GM18505 (cell line): ENCODE results near the gene FHIT.

Experiments
- ATAC-seq: cut with Tn5 transposase; IDR thresholded peaks from one replicate; pipeline ENCODE4 v1.9.1; 2021; ENCODE audit not compliant: unreplicated experiment
- POLR2A ChIP-seq: IDR thresholded peaks from 4 replicates; pipeline ENCODE4 v1.6.1; 2011; ENCODE audit warnings: borderline replicate concordance; ENCODE audit not compliant: insufficient read depth, insufficient read length; ENCODE audit errors: extremely low read depth

Gene FHIT

DNA sequence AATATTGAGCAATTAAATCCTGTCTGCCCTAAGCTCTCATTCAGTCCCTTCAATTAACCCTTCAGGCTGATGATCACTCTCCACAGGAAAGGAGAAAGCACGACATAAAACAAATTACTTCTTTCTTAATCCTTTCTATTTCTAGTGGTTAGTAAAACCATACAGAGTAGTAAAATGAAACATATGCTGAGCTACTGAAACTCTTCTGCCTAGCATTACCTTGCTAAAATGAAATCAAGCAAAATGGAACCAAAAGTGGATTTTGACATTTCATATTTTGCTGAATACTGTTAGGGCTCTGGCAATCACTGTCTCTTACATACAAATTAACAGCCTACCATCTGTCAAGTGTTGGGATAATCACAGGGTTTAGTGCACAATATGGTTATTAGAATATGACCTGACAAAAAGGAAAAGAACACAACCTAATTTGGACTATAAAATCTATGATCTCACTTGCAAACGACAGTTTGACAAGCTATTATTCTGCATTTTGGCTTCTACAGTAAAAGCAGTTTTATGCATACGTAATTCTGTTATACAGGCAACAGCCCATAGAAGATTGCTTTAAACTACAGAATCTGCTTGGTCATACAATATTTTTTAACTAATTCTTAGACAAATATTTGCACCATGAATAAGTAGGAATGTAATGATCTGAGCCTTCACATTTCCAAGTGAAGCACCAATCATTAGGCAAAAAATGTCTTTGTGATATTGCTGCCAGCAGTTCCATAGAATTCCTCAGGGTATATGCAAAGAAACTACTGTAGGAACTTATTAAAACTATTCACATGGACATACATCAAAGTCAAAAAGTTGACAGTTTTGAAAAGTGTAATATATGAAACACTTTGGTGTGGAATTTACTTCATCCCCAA lies 105.0 kb downstream of the FHIT start:
- TF ChIP-seq POLR2A, result no peak
- ATAC-seq, result no peak

- TF ChIP-seq POLR2A, result no peak
- ATAC-seq, result no peak
Measured at GRCh38 chr3:61141697-61142096, 109.6 kb downstream of the FHIT start.

DNA sequence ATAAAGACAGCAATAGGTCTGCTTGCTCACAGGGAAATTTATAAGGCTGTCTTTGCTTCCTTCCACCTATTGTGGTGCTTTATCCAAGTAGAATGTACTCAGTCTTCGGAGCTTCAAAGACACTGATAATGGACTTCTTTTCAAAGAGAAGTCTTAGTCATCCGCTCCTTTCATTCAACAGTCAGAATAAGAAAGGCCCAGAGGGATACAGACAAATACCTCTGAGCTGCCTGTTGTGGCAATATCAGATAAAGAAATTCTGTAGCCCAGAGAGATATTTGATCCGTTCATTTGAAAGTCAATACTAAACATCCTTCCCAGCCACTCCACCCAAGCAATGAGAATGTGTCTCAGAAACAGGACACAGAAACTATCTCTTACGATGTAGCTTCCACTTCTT lies 110.0 kb downstream of the FHIT start:
- TF ChIP-seq POLR2A, result no peak
- ATAC-seq, result no peak

DNA sequence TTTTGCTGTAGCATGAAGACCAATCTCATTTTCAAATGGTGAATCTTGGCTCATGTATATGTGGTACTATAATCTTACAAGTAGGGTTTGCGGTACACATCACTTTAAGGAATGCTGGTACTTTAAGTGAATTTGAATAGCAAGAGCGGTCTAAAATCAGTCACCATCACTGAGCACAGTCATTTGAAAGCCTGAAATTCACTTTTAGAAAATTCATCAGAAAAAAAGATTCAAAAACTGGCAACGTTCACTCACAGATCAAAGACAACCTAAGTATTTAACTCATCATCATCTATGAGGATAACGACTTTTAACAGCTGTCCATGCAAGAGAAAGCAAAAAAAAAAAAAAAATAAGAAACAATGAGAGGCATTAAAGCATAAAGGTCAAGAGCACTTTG lies 111.6 kb downstream of the FHIT start:
- TF ChIP-seq POLR2A, result no peak
- no peak for ATAC-seq

GRCh38 chr3:61138401-61138800 lies 112.9 kb downstream of the FHIT start:
- TF ChIP-seq POLR2A, result no peak
- no peak for ATAC-seq

GRCh38 chr3:61136191-61136590 lies 115.1 kb downstream of the FHIT start:
- TF ChIP-seq POLR2A, result no peak

DNA sequence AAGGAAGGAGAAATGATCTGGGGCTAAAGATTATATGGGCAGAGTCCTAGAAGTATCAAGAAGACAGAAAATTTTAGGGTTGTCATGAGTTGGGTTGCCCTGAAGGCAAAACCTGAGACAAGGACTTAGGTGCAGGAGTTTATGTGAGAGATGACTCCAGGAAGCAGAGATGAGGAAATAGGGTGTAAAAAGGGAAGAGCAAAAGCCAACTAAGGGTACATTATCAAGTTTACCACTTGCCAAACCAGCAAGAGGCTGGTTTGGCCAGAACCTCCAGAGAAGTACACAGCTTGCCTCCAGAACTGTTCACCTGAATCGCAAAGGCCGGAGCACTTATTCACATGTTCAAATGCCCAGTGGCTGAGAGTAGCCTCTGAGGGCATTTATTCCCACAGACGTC lies 116.7 kb downstream of the FHIT start:
- ATAC-seq, result no peak
- TF ChIP-seq POLR2A, result no peak

More at GRCh38 chr3:61136191-61136590, 115.1 kb downstream of the FHIT start:
- ATAC-seq, result no peak

DNA sequence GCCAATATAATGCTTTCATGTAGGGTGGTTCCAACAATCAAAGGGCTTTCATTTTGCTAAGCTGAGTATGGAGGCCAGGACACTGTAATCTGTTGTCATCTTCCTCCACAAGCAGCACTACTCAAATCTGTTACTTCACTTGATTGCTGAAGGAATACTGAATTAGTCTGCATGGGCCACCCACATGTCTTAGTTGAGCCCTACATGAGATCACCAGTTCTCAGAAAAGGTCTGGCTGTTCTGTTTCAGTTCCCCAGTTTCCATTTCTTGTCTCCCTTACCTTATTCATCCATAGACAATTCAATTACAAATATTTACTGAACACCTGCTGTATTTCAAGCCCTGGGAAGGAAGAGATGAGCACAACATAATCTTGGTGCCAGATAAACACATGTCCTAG lies 119.2 kb downstream of the FHIT start:
- peak; percentile 66 for ATAC-seq
- TF ChIP-seq POLR2A, result no peak

GRCh38 chr3:61118830-61119229 lies 132.4 kb downstream of the FHIT start:
- ATAC-seq, result no peak
- TF ChIP-seq POLR2A, result no peak

DNA sequence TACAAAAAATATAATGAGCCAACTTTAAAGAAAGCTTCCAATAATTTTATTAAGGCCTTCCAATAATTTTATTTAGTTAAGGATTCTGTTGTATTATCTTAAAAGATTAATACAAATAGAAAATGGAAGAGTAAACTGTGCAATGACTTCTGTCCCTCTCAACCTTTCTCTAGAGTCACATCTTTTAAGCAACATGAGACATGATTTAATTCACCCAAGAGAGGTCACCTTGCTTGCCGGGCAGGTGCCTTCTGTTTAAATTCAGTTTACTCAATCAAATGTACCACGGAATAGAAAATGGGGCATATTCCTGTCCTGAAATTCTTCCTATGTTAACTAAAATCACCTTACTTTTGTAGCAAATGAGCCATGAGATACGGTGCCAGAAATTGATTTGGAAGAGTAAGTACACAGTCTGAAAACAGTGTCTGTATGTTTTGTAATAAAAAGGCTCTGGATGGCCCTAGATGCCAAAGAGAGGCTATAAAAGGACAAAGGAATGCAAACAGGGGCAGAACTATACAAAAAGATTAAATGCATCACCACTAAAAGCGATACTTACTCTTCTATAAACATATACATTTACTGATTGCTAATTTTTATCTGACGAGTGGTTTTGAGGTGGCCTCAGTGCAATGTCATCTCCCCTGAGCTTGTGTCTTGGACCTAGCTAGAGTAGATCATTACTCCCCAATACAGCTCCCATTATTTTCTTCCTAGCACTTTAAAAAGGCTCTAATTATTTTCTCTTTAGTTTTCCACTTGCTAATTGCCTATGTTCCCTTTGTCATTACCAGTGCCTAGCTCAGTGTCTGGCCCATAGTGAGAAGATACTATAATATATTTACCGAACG lies 134.0 kb downstream of the FHIT start:
- TF ChIP-seq POLR2A, result no peak
- ATAC-seq, result no peak

DNA sequence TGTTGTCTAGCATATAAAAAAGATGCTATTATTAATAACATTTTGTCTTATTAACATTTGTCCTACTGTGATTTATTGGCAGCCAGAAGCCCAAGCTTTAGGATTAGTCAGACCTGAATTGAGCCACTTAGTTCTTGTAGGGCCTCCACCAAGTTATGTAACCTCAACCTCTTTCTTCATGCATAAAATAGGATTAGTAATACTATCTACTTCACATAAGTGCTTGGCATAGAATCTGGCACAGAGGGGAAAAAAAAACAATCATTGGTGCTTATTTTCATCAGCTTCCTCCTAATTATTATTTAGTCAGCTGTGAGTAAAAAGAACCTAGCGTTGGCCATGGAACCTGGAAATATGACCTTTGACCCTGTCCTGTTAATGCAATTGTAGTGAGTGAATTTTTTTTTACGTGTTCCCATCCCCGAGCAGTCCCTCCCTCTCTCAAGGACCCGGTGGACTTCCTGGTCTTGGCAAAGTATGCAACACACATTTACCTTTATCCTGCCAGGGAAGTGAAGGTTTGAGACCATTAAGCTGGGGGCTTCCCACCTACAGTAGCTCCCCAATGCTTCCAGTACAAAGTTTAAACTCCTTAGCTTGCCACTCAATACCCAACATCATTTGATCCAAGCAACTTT lies 136.8 kb downstream of the FHIT start:
- no peak for ATAC-seq
- TF ChIP-seq POLR2A, result no peak

GRCh38 chr3:61111825-61112224 lies 139.4 kb downstream of the FHIT start:
- no peak for TF ChIP-seq POLR2A
- peak; percentile 67 for ATAC-seq

- TF ChIP-seq POLR2A, result no peak
- ATAC-seq, result peak; percentile 52
Measured at GRCh38 chr3:61110576-61110975, 140.7 kb downstream of the FHIT start.
